NB4 (cell line): ENCODE data around the gene DKC1.

Experiments
- DNase-seq: peaks from one replicate; pipeline ENCODE4 v3.0.0; 2010; ENCODE audit warnings: low read depth
- H3K4me3 ChIP-seq: one replicate; pipeline ENCODE4 v1.5.1; 2011; ENCODE audit warnings: mild to moderate bottlenecking, low read depth, low read length, moderate library complexity
- CTCF ChIP-seq: IDR thresholded peaks from one replicate; pipeline ENCODE4 v1.5.1; 2012; ENCODE audit warnings: low read depth, low read length
- MAX ChIP-seq: IDR thresholded peaks from 2 replicates; pipeline ENCODE4 v1.6.1; 2011; ENCODE audit warnings: low read depth, low read length
- MYC ChIP-seq: IDR thresholded peaks from 2 replicates; pipeline ENCODE4 v1.6.1; 2011; ENCODE audit warnings: low read depth, low read length
- POLR2A ChIP-seq: IDR thresholded peaks from 2 replicates; pipeline ENCODE4 v1.6.1; 2011; ENCODE audit warnings: mild to moderate bottlenecking; ENCODE audit not compliant: insufficient read length; ENCODE audit errors: extremely low read depth

The DKC1 gene

GRCh38 chrX:154732421-154733065 is 30.1 kb upstream of the DKC1 start:
- peak; percentile 82 for DNase-seq
- TF ChIP-seq POLR2A (no peak), MYC (no peak)
- H3K4me3 ChIP-seq: peak overlapping the region; percentile 34

GRCh38 chrX:154733066-154733425 is 29.6 kb upstream of the DKC1 start:
- TF ChIP-seq POLR2A (no peak), MYC (no peak), MAX (no peak), CTCF (no peak)
- peak overlapping the region; percentile 34 for H3K4me3 ChIP-seq
- DNase-seq: no peak

- 0 out of 2 replicates have a peak, but pooled peaks have one; percentile 18 for TF ChIP-seq MYC
- no peak for TF ChIP-seq POLR2A
- no peak for TF ChIP-seq MAX
- peak overlapping the region; percentile 43 for H3K4me3 ChIP-seq
- DNase-seq: peak; percentile 89
Observed at GRCh38 chrX:154734061-154734781, 28.4 kb upstream of the DKC1 start.

GRCh38 chrX:154735695-154736393 is 26.8 kb upstream of the DKC1 start:
- DNase-seq: no peak
- no peak for TF ChIP-seq POLR2A
- TF ChIP-seq CTCF: no peak
- no peak for TF ChIP-seq MYC
- no peak overlapping the region for H3K4me3 ChIP-seq

GRCh38 chrX:154737136-154737535 is 25.5 kb upstream of the DKC1 start:
- no peak for TF ChIP-seq CTCF
- TF ChIP-seq MYC: no peak
- no peak for TF ChIP-seq POLR2A
- no peak for TF ChIP-seq MAX
- no peak overlapping the region for H3K4me3 ChIP-seq
- no peak for DNase-seq

- TF ChIP-seq CTCF (no peak), MAX (peak; percentile 77), MYC (peak; percentile 23; the same call in 1 of the 2 replicates), POLR2A (no peak)
- peak; percentile 72 for DNase-seq
- no peak overlapping the region for H3K4me3 ChIP-seq
Observed at GRCh38 chrX:154738011-154738738, 24.5 kb upstream of the DKC1 start.
